SJCRH30 (cell line): ENCODE results near the gene CD74. TPM values are rescaled to one million over a fixed set of nuclear protein-coding genes. Genes with fewer than 3 reads are reported as not detected.
"Not testable (repeated sequence)": the region's sequence is repeated elsewhere in the genome, so short reads cannot be mapped to it uniquely, and the experiment has no call there.

Source experiments
- DNase-seq, 2 experiments: peaks; one replicate each; pipeline ENCODE4 v3.0.0-alpha.2; 2015 to 2020
- H3K27ac ChIP-seq: fragments of 250-450 bp; sonication (Bioruptor Pico); 2 replicates; pipeline ENCODE4 v1.5.1; 2020; ENCODE audit warnings: mild to moderate bottlenecking, moderate library complexity
- H3K27me3 ChIP-seq: fragments of 250-450 bp; sonication (Bioruptor Pico); 2 replicates; pipeline ENCODE4 v1.5.1; 2020; ENCODE audit warnings: mild to moderate bottlenecking, moderate library complexity
- H3K36me3 ChIP-seq: fragments of 250-450 bp; sonication (Bioruptor Pico); 2 replicates; pipeline ENCODE4 v1.5.1; 2020; ENCODE audit warnings: mild to moderate bottlenecking, moderate library complexity
- H3K4me1 ChIP-seq: fragments of 250-450 bp; sonication (Bioruptor Pico); 2 replicates; pipeline ENCODE4 v1.5.1; 2020; ENCODE audit warnings: mild to moderate bottlenecking, moderate library complexity
- H3K4me3 ChIP-seq: fragments of 250-450 bp; sonication (Bioruptor Pico); 2 replicates; pipeline ENCODE4 v1.5.1; 2020; ENCODE audit warnings: mild to moderate bottlenecking, moderate library complexity
- H3K9me3 ChIP-seq: fragments of 250-450 bp; sonication (Bioruptor Pico); replicated peaks from 2 replicates; pipeline ENCODE4 v1.5.1; 2020; ENCODE audit warnings: mild to moderate bottlenecking, moderate library complexity
- total RNA-seq: library from RNA; depleted of rRNA; stranded (reverse); fragments of >200 nt; shearing (Covaris generic); gene quantifications from 2 replicates; pipeline ENCODE4 v1.2.3, GENCODE V29; 2014

Gene CD74
- total RNA-seq, 1 experiment from 2014 or later = 0.12 TPM

GRCh38 chr5:150428978-150429377, 16.3 kb upstream of the CD74 start:
- no peak for DNase-seq

GRCh38 chr5:150428106-150428876, 15.6 kb upstream of the CD74 start:
- Histone ChIP-seq H3K9me3 (no peaks in the 10 kb centered on the region), H3K4me3 (no peak overlapping the region), H3K27ac (no peak overlapping the region), H3K27me3 (no peaks in the 10 kb centered on the region), H3K36me3 (no peaks in the 10 kb centered on the region), H3K4me1 (no peaks in the 10 kb centered on the region)
- DNase-seq = no peak

More at GRCh38 chr5:150428978-150429377, 16.3 kb upstream of the CD74 start:
- H3K4me3 ChIP-seq = no peak overlapping the region
- no peaks in the 10 kb centered on the region for H3K36me3 ChIP-seq
- no peaks in the 10 kb centered on the region for H3K4me1 ChIP-seq
- no peaks in the 10 kb centered on the region for H3K27me3 ChIP-seq
- no peak overlapping the region for H3K27ac ChIP-seq
- H3K9me3 ChIP-seq = no peaks in the 10 kb centered on the region

- DNase-seq, H3K27me3 ChIP-seq, H3K27ac ChIP-seq, H3K9me3 ChIP-seq, H3K36me3 ChIP-seq, H3K4me3 ChIP-seq, H3K4me1 ChIP-seq: not testable (repeated sequence)
Measured at GRCh38 chr5:150426165-150426564, 13.5 kb upstream of the CD74 start.

GRCh38 chr5:150422758-150423157, 10.0 kb upstream of the CD74 start:
- H3K27ac ChIP-seq = no peak overlapping the region
- H3K9me3 ChIP-seq = no peaks in the 10 kb centered on the region
- no peaks in the 10 kb centered on the region for H3K27me3 ChIP-seq
- DNase-seq = no peak
- no peak overlapping the region for H3K4me3 ChIP-seq
- no peaks in the 10 kb centered on the region for H3K4me1 ChIP-seq
- no peaks in the 10 kb centered on the region for H3K36me3 ChIP-seq

- Histone ChIP-seq H3K4me1 (no peaks in the 10 kb centered on the region), H3K4me3 (no peak overlapping the region), H3K9me3 (no peaks in the 10 kb centered on the region), H3K36me3 (no peaks in the 10 kb centered on the region), H3K27me3 (no peaks in the 10 kb centered on the region), H3K27ac (no peak overlapping the region)
- no peak for DNase-seq
Measured at GRCh38 chr5:150422075-150422474, 9.4 kb upstream of the CD74 start.

- DNase-seq = peak in 1 of 2 experiments; percentile 43
- Histone ChIP-seq H3K4me1 (no peaks in the 10 kb centered on the region), H3K27ac (no peak overlapping the region), H3K4me3 (no peak overlapping the region), H3K27me3 (no peaks in the 10 kb centered on the region), H3K36me3 (no peaks in the 10 kb centered on the region), H3K9me3 (no peaks in the 10 kb centered on the region)
Measured at GRCh38 chr5:150419630-150420270, 7.0 kb upstream of the CD74 start.

GRCh38 chr5:150413902-150414790, 1.4 kb upstream of the CD74 start:
- not testable (repeated sequence) for H3K36me3 ChIP-seq, DNase-seq, H3K9me3 ChIP-seq, H3K4me1 ChIP-seq, H3K4me3 ChIP-seq, H3K27me3 ChIP-seq, H3K27ac ChIP-seq

- Histone ChIP-seq H3K4me3 (no peak overlapping the region), H3K4me1 (no peaks in the 10 kb centered on the region), H3K9me3 (no peaks in the 10 kb centered on the region), H3K36me3 (no peaks in the 10 kb centered on the region), H3K27me3 (peaks cover 6% of the 10 kb centered on the region; the same call in 1 of the 2 replicates), H3K27ac (no peak overlapping the region)
- DNase-seq = no peak
Measured at GRCh38 chr5:150413176-150413901, 629 bp upstream of the CD74 start.

DNA sequence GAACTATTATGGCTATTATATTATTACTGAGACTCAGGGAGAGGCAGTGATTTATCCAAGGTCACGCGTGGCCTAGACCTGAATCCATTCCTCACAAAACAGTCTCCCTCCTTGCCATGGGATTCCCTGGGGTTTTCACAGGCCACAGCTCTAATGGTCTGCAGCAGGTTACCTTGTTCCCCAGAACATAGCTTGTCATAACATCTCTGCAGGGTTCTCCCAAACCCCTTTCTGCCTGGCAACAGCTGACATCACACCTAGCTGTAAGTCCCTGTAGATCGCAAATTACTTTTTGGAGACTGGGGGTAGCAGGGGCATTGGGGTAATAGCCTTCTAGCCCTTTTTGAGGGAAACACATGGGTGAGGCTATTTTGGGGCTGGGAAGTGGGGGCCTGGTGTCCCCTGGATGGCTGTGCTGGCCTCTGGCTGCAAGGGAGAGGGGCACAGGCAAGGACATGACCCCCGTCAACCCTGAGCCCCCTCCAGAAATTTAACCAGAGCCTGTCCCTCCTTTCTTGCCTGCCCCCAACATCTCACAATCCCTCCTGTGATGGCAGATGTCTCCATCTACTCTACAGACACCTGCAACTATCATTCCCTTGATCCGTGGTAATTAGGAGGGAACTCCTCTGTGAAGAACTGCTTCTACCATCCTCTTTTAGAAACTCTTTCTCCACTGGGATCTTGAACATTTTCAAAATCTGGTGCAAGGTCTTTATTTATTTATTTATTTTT, 1.3 kb downstream of the CD74 start:
- Histone ChIP-seq H3K4me3 (no peak overlapping the region), H3K27me3 (peaks cover 6% of the 10 kb centered on the region; the same call in 1 of the 2 replicates), H3K36me3 (no peaks in the 10 kb centered on the region), H3K27ac (no peak overlapping the region), H3K9me3 (no peaks in the 10 kb centered on the region), H3K4me1 (no peaks in the 10 kb centered on the region)
- no peak for DNase-seq

DNA sequence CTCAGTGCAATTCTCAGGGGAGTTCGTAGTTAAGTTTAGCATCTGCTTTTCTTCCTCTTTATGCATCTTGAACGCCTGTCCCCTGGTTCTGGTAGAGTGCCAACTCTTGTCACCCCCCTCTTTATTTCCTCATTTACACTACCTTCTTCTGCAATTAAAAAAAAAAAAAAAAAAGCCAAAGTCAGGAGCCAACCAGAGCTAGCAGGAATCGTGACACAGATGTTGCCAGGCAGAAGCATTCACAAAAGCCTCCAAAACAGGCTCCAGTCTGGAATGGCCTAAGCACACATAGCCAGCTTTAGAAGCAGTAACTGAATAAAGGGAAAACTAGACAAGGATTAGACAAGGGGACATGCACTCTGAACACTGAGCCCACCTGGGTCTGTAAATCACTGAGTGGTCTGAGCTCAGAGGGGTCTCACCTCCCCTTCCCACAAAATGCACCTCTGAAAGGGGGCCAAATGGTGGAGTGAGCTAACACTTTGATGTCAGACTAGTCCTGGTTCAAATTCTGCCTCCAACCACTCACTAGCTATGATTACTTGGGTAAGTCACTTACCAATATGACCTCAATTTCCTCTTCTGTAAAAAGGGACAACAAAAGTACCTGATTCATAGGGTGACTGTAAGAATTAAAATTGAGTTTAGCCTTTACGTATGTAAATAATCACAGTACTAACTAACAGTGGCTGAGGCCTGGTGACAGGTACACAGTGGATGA, 2.0 kb downstream of the CD74 start:
- Histone ChIP-seq H3K4me1 (no peaks in the 10 kb centered on the region), H3K36me3 (no peaks in the 10 kb centered on the region), H3K27ac (no peak overlapping the region)

GRCh38 chr5:150409638-150410523, 2.8 kb downstream of the CD74 start:
- Histone ChIP-seq H3K36me3 (no peaks in the 10 kb centered on the region), H3K4me1 (no peaks in the 10 kb centered on the region), H3K27me3 (peaks cover 6% of the 10 kb centered on the region; the same call in 1 of the 2 replicates), H3K27ac (no peak overlapping the region), H3K4me3 (no peak overlapping the region), H3K9me3 (no peaks in the 10 kb centered on the region)
- peak; percentile 74 to 88 for DNase-seq

More for the DNA sequence above, 2.0 kb downstream of the CD74 start:
- Histone ChIP-seq H3K4me3 (no peak overlapping the region), H3K9me3 (no peaks in the 10 kb centered on the region), H3K27me3 (peaks cover 6% of the 10 kb centered on the region; the same call in 1 of the 2 replicates)
- peak in 1 of 2 experiments; percentile 59 for DNase-seq

- Histone ChIP-seq H3K27me3 (peaks cover 4% of the 10 kb centered on the region; the same call in 1 of the 2 replicates), H3K36me3 (no peaks in the 10 kb centered on the region), H3K4me1 (no peaks in the 10 kb centered on the region), H3K4me3 (no peak overlapping the region), H3K9me3 (no peaks in the 10 kb centered on the region), H3K27ac (no peak overlapping the region)
- no peak for DNase-seq
Measured at GRCh38 chr5:150408231-150408943, 4.3 kb downstream of the CD74 start.
